Smooth muscle cell (in vitro differentiated cells): ENCODE results near the gene ZNF22. TPM values are rescaled to one million over a fixed set of nuclear protein-coding genes. Genes with fewer than 3 reads are reported as not detected.

Experiments
- DNase-seq: peaks from one replicate; lab custom pipeline; 2025; ENCODE audit not compliant: unreplicated experiment; lab: John Stamatoyannopoulos, UW
- H2AFZ ChIP-seq: fragments of 200-600 bp; sonication (generic); 2 replicates; pipeline ENCODE4 v1.6.0; 2016; ENCODE audit warnings: antibody characterized with exemption, low read depth, mild to moderate bottlenecking
- H3F3A ChIP-seq: fragments of 200-600 bp; sonication (generic); 2 replicates; pipeline ENCODE4 v1.6.0; 2017; ENCODE audit warnings: antibody characterized with exemption, low read depth
- H3K27ac ChIP-seq: fragments of 200-600 bp; sonication (generic); 2 replicates; pipeline ENCODE4 v1.5.1; 2016; ENCODE audit warnings: low read depth, mild to moderate bottlenecking
- H3K27me3 ChIP-seq: fragments of 200-600 bp; sonication (generic); 2 replicates; pipeline ENCODE4 v1.6.1; 2016; ENCODE audit warnings: low read depth, mild to moderate bottlenecking
- H3K36me3 ChIP-seq: fragments of 200-600 bp; sonication (generic); 2 replicates; pipeline ENCODE4 v1.5.1; 2016; ENCODE audit warnings: low read depth
- H3K4me1 ChIP-seq: fragments of 200-600 bp; sonication (generic); 2 replicates; pipeline ENCODE4 v1.5.1; 2016; ENCODE audit warnings: low read depth
- H3K4me2 ChIP-seq: fragments of 200-600 bp; sonication (generic); 2 replicates; pipeline ENCODE4 v1.6.0; 2016; ENCODE audit warnings: mild to moderate bottlenecking
- H3K4me3 ChIP-seq: fragments of 200-600 bp; sonication (generic); 2 replicates; pipeline ENCODE4 v1.5.1; 2016; ENCODE audit warnings: mild to moderate bottlenecking
- H3K79me2 ChIP-seq: fragments of 200-600 bp; sonication (generic); 2 replicates; pipeline ENCODE4 v1.6.0; 2016; ENCODE audit warnings: low read depth, mild to moderate bottlenecking
- H3K9ac ChIP-seq: fragments of 200-600 bp; sonication (generic); 2 replicates; pipeline ENCODE4 v1.6.0; 2016; ENCODE audit warnings: low read depth
- H3K9me3 ChIP-seq: fragments of 200-600 bp; sonication (generic); replicated peaks from 2 replicates; pipeline ENCODE4 v1.5.1; 2016; ENCODE audit warnings: low read depth
- H4K20me1 ChIP-seq: fragments of 200-600 bp; sonication (generic); 2 replicates; pipeline ENCODE4 v1.6.0; 2016; ENCODE audit warnings: low read depth
- WGBS: methylation state at CpG from one replicate; pipeline ENCODE4 v1.1.7; 2016; ENCODE audit warnings: low lambda C conversion rate; 5-methylcytosine and 5-hydroxymethylcytosine counted together
- polyA plus RNA-seq: library from polyadenylated mRNA; unstranded; fragments of >200 nt; fragmentation: Nextera tagmentation; extraction: Ambion mirVana; gene quantifications from 2 replicates; pipeline ENCODE4 v1.2.1, GENCODE V29; 2016
- total RNA-seq: library from RNA; depleted of rRNA; stranded (reverse); fragments of >200 nt; gene quantifications from 2 replicates; pipeline ENCODE4 v1.2.3, GENCODE V29; 2014
- TF ChIP-seq, protein P1 (sequence below): fragments of 200-600 bp; sonication (generic); IDR thresholded peaks from 2 replicates; pipeline ENCODE4 v1.5.1; 2017; ENCODE audit warnings: borderline replicate concordance, mild to moderate bottlenecking, antibody characterized with exemption; ENCODE audit not compliant: insufficient read depth, poor library complexity, severe bottlenecking

ZNF22 gene
- total and polyA plus RNA-seq, 2 experiments from 2014 or later: 30.7 to 38.9 TPM

- no peaks in the 10 kb centered on the region for H3K9me3 ChIP-seq
- H3K79me2 ChIP-seq: no peaks in the 10 kb centered on the region
- H3K4me2 ChIP-seq: no peak overlapping the region
- no peaks in the 10 kb centered on the region for H3K27me3 ChIP-seq
- no peak for DNase-seq
- no peaks in the 10 kb centered on the region for H3K36me3 ChIP-seq
- no peak overlapping the region for H2AFZ ChIP-seq
- H4K20me1 ChIP-seq: no peaks in the 10 kb centered on the region
- H3F3A ChIP-seq: no peaks in the 10 kb centered on the region
- peaks cover 14% of the 10 kb centered on the region for H3K4me1 ChIP-seq
- no peak overlapping the region for H3K4me3 ChIP-seq
- TF ChIP-seq, protein P1, sequence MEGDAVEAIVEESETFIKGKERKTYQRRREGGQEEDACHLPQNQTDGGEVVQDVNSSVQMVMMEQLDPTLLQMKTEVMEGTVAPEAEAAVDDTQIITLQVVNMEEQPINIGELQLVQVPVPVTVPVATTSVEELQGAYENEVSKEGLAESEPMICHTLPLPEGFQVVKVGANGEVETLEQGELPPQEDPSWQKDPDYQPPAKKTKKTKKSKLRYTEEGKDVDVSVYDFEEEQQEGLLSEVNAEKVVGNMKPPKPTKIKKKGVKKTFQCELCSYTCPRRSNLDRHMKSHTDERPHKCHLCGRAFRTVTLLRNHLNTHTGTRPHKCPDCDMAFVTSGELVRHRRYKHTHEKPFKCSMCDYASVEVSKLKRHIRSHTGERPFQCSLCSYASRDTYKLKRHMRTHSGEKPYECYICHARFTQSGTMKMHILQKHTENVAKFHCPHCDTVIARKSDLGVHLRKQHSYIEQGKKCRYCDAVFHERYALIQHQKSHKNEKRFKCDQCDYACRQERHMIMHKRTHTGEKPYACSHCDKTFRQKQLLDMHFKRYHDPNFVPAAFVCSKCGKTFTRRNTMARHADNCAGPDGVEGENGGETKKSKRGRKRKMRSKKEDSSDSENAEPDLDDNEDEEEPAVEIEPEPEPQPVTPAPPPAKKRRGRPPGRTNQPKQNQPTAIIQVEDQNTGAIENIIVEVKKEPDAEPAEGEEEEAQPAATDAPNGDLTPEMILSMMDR: no peak
- H3K27ac ChIP-seq: no peak overlapping the region
- WGBS: 94% methylated on average over 4 of the region's 4 CpGs
- no peak overlapping the region for H3K9ac ChIP-seq
Measured at GRCh38 chr10:44956717-44957706, 43.7 kb upstream of the ZNF22 start.

DNA sequence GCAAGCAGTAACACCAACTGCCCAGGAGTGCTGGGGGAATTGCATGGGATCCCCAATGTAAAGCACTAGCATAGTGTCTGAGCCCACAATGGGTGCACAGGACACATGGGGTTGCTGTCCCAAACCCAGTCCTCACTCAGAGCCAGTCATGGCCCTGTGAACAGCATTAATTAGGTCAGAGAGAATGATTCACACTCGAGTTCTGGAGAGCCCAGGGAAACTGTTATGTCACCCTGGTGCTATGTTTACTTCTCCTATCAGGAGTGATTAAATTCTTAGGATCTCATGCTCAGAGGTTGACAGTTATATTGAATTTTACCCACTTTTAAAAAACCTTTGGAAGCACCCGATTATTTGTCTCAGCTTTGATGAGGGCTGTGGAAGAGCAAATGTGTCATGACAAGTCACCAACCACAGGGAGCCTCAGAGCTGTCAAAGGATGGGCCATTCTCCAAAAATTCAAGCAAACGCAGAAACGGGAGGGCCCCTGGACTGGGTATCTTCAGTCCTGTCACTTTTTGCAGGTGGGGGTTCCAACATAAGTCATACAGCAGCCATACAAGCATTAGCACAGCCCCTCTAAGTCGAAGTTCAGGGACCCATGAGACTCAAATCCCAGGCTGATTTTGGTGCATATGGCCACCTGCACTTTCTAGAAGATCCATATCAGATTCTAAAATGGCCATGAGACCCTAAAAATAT lies 42.4 kb upstream of the ZNF22 start:
- WGBS: 28% methylated on average over 5 of the region's 5 CpGs
- H3K36me3 ChIP-seq: no peaks in the 10 kb centered on the region
- H3K9me3 ChIP-seq: no peaks in the 10 kb centered on the region
- peak overlapping the region; percentile 91 for H3K4me2 ChIP-seq
- H3K27me3 ChIP-seq: no peaks in the 10 kb centered on the region
- H3K4me1 ChIP-seq: peaks cover 13% of the 10 kb centered on the region
- no peak for DNase-seq
- H3K79me2 ChIP-seq: no peaks in the 10 kb centered on the region
- peak overlapping the region; percentile 65 for H3K9ac ChIP-seq
- H3F3A ChIP-seq: no peaks in the 10 kb centered on the region
- no peak overlapping the region for H2AFZ ChIP-seq
- TF ChIP-seq, protein P1: no peak
- H3K27ac ChIP-seq: peak overlapping the region; percentile 73
- no peaks in the 10 kb centered on the region for H4K20me1 ChIP-seq
- H3K4me3 ChIP-seq: peak overlapping the region; percentile 83

DNA sequence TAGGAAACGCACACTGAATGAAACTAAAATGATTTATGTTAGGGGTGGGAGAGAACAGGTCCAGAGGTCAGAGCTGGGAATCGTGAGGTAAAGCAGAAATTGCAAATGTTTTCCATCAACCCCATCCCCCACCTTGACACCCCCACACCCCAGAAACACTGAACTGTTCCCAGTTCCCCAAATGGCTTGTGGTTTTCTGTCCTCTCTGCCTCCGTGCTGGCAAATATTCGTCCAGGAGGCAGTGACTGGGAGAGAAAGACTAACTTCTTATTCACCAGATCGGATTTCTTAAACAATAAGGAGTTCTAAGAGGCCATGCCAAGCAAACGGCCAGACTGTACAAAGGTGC lies 41.9 kb upstream of the ZNF22 start:
- Histone ChIP-seq H3K4me2 (peak overlapping the region; percentile 91), H4K20me1 (no peaks in the 10 kb centered on the region), H3K27ac (peak overlapping the region; percentile 73), H3K4me1 (peaks cover 18% of the 10 kb centered on the region), H3F3A (no peaks in the 10 kb centered on the region), H3K9ac (peak overlapping the region; percentile 65), H3K9me3 (no peaks in the 10 kb centered on the region), H3K36me3 (no peaks in the 10 kb centered on the region), H2AFZ (peak overlapping the region; percentile 82), H3K27me3 (no peaks in the 10 kb centered on the region), H3K4me3 (peak overlapping the region; percentile 83), H3K79me2 (no peaks in the 10 kb centered on the region)
- WGBS: 8% methylated on average over 6 of the region's 6 CpGs
- no peak for DNase-seq
- TF ChIP-seq, protein P1: no peak
